ENCODE measurements around the gene ABR. TPM values are rescaled to one million over a fixed set of nuclear protein-coding genes. Genes with fewer than 3 reads are reported as not detected.
A peak's percentile ranks its signal among the peaks of the same experiment; 100 is the strongest.
"Not testable (repeated sequence)": the region's sequence is repeated elsewhere in the genome, so short reads cannot be mapped to it uniquely, and the experiment has no call there.

ABR gene
- total and polyA plus RNA-seq, 4 experiments from 2014 or later: 7.2 to 157 (median 86.1) TPM

GRCh38 chr17:996554-997344, 183.0 kb downstream of the ABR start, which contains the start of gene TIMM22:
TSS of gene TIMM22 (plus strand) at chr17:997129. CDS start at chr17:997143, 14 bp downstream.
- peak within 1 kb of the TSS; percentile 96 to 99 (median 98) for H3K4me3 Mint-ChIP-seq
- ChIA-PET CTCF (ENCODE audit: partially characterized antibody) (interaction anchor here (0.7 to 3.1 kb wide), 17 partner anchors 14 to 610 kb away, joined by 3 to 30 read pairs (median 4); partner anchors contain the start of genes GEMIN4, GLOD4, MRM3 and NXN), POLR2A (ENCODE audit: partially characterized antibody) (interaction anchor here (0.7 to 3.7 kb wide), 17 partner anchors 9 to 584 kb away, joined by 3 to 41 read pairs (median 4); partner anchors contain the start of genes GEMIN4, GLOD4, MRM3 and NXN)
- Histone ChIP-seq H3K9me3 (ENCODE audit: control insufficient read depth in 1 of 2, low read length in 2 of 2) (peaks cover 0 to 14% of the 10 kb centered on the region in 2 donors), H3K27me3 (ENCODE audit: insufficient read depth, low read length) (no peaks in the 10 kb centered on the region), H3K4me1 (ENCODE audit: insufficient read depth, low read length) (peaks cover 18% of the 10 kb centered on the region), H3K36me3 (ENCODE audit: insufficient read depth, low read length) (peaks cover 21% of the 10 kb centered on the region), H3K4me3 (ENCODE audit: low read length in 2 of 2) (peak within 1 kb of the TSS; percentile 84 to 99), H3K27ac (ENCODE audit: low read depth, low read length) (peak within 1 kb of the TSS; percentile 83)
- H3K27ac Mint-ChIP-seq: peak within 1 kb of the TSS; percentile 96 to 99 (median 99)
- intact Hi-C loops (cut with micrococcal nuclease): loop anchor here (1.0 to 5.0 kb wide), 7 partner anchors 15 to 720 kb away; partner anchors contain the start of genes GLOD4, MRM3 and VPS53
- H3K4me1 Mint-ChIP-seq: peaks cover 13 to 34% (median 22%) of the 10 kb centered on the region in 4 donors
- peaks cover 19 to 28% of the 10 kb centered on the region in 2 donors for H3K36me3 Mint-ChIP-seq
- peak; percentile 94 to 95 (median 95) for DNase-seq
- H3K27me3 Mint-ChIP-seq: no peaks in the 10 kb centered on the region
- H3K9me3 Mint-ChIP-seq: peaks cover 0 to 27% (median 14%) of the 10 kb centered on the region in 8 donors

GRCh38 chr17:995324-995723, 184.5 kb downstream of the ABR start:
- Mint-ChIP-seq H3K9me3 (peaks cover 0 to 27% (median 14%) of the 10 kb centered on the region in 8 donors), H3K36me3 (peaks cover 8 to 13% of the 10 kb centered on the region in 2 donors)
- not testable (repeated sequence) for H3K4me3 Mint-ChIP-seq

GRCh38 chr17:992933-993332, 186.8 kb downstream of the ABR start:
- Histone ChIP-seq H3K27me3 (ENCODE audit: insufficient read depth, low read length) (no peaks in the 10 kb centered on the region), H3K36me3 (ENCODE audit: insufficient read depth, low read length) (no peaks in the 10 kb centered on the region), H3K4me3 (ENCODE audit: low read length in 2 of 2) (no peak overlapping the region), H3K27ac (ENCODE audit: low read depth, low read length) (no peak overlapping the region), H3K4me1 (ENCODE audit: insufficient read depth, low read length) (peaks cover 7% of the 10 kb centered on the region), H3K9me3 (ENCODE audit: control insufficient read depth in 1 of 2, low read length in 2 of 2) (peaks cover 0 to 14% of the 10 kb centered on the region in 2 donors)
- ChIA-PET POLR2A (ENCODE audit: partially characterized antibody) (no interaction called here), CTCF (ENCODE audit: partially characterized antibody) (interaction anchor here (1.5 kb wide), 1 partner anchor 12 kb away, joined by 7 read pairs; no protein-coding TSS in a partner anchor)
- H3K27me3 Mint-ChIP-seq: no peaks in the 10 kb centered on the region
- H3K27ac Mint-ChIP-seq: no peak overlapping the region
- no peak overlapping the region for H3K4me3 Mint-ChIP-seq
- intact Hi-C loops (cut with micrococcal nuclease): no loop called here
- peaks cover 4 to 14% (median 10%) of the 10 kb centered on the region in 4 donors for H3K4me1 Mint-ChIP-seq
- peaks cover 0 to 27% (median 14%) of the 10 kb centered on the region in 8 donors for H3K9me3 Mint-ChIP-seq
- peaks cover 0 to 6% of the 10 kb centered on the region in 2 donors for H3K36me3 Mint-ChIP-seq
- no peak for DNase-seq

More at GRCh38 chr17:995324-995723, 184.5 kb downstream of the ABR start:
- intact Hi-C loops (cut with micrococcal nuclease): loop anchor here (5.0 kb wide), 1 partner anchor 583 kb away; a partner anchor contains a TSS
- DNase-seq; H3K27me3 ChIP-seq (ENCODE audit: insufficient read depth, low read length); H3K4me3 ChIP-seq (ENCODE audit: low read length in 2 of 2); H3K27me3 Mint-ChIP-seq; H3K36me3 ChIP-seq (ENCODE audit: insufficient read depth, low read length); H3K27ac ChIP-seq (ENCODE audit: low read depth, low read length); H3K27ac Mint-ChIP-seq: not testable (repeated sequence)
- ChIA-PET POLR2A (ENCODE audit: partially characterized antibody) (interaction anchor here (1.5 kb wide), 1 partner anchor 579 kb away, joined by 3 read pairs; no protein-coding TSS in a partner anchor), CTCF (ENCODE audit: partially characterized antibody) (interaction anchor here (1.2 to 2.1 kb wide), 3 partner anchors 116 to 583 kb away, joined by 3 to 18 read pairs (median 11); partner anchors contain the start of genes GLOD4 and MRM3)
- Histone ChIP-seq H3K9me3 (ENCODE audit: control insufficient read depth in 1 of 2, low read length in 2 of 2) (peaks cover 0 to 14% of the 10 kb centered on the region in 2 donors), H3K4me1 (ENCODE audit: insufficient read depth, low read length) (peaks cover 18% of the 10 kb centered on the region)
- peaks cover 13 to 31% (median 22%) of the 10 kb centered on the region in 4 donors for H3K4me1 Mint-ChIP-seq

GRCh38 chr17:988561-988960, 191.2 kb downstream of the ABR start:
- Histone ChIP-seq H3K9me3 (ENCODE audit: control insufficient read depth in 1 of 2, low read length in 2 of 2) (peaks cover 0 to 6% of the 10 kb centered on the region in 2 donors), H3K36me3 (ENCODE audit: insufficient read depth, low read length) (no peaks in the 10 kb centered on the region), H3K27me3 (ENCODE audit: insufficient read depth, low read length) (no peaks in the 10 kb centered on the region), H3K4me3 (ENCODE audit: low read length in 2 of 2) (no peak overlapping the region), H3K4me1 (ENCODE audit: insufficient read depth, low read length) (no peaks in the 10 kb centered on the region), H3K27ac (ENCODE audit: low read depth, low read length) (no peak overlapping the region)
- Mint-ChIP-seq H3K36me3 (no peaks in the 10 kb centered on the region), H3K9me3 (peaks cover 0 to 14% (median 5%) of the 10 kb centered on the region in 8 donors), H3K4me3 (no peak overlapping the region), H3K27me3 (no peaks in the 10 kb centered on the region), H3K4me1 (no peaks in the 10 kb centered on the region), H3K27ac (no peak overlapping the region)
- intact Hi-C loops (cut with micrococcal nuclease): no loop called here
- ChIA-PET CTCF (ENCODE audit: partially characterized antibody) (no interaction called here), POLR2A (ENCODE audit: partially characterized antibody) (interaction anchor here (1.3 kb wide), 1 partner anchor 8 kb away, joined by 5 read pairs; the partner anchor contains the start of gene TIMM22)
- no peak for DNase-seq

- Mint-ChIP-seq H3K4me1 (no peaks in the 10 kb centered on the region), H3K4me3 (no peak overlapping the region), H3K9me3 (peaks cover 0 to 8% (median 1%) of the 10 kb centered on the region in 8 donors), H3K36me3 (no peaks in the 10 kb centered on the region), H3K27me3 (no peaks in the 10 kb centered on the region), H3K27ac (no peak overlapping the region)
- Histone ChIP-seq H3K9me3 (ENCODE audit: control insufficient read depth in 1 of 2, low read length in 2 of 2) (peaks cover 0 to 2% of the 10 kb centered on the region in 2 donors), H3K36me3 (ENCODE audit: insufficient read depth, low read length) (no peaks in the 10 kb centered on the region), H3K4me3 (ENCODE audit: low read length in 2 of 2) (no peak overlapping the region), H3K4me1 (ENCODE audit: insufficient read depth, low read length) (no peaks in the 10 kb centered on the region), H3K27me3 (ENCODE audit: insufficient read depth, low read length) (no peaks in the 10 kb centered on the region), H3K27ac (ENCODE audit: low read depth, low read length) (no peak overlapping the region)
- ChIA-PET CTCF (ENCODE audit: partially characterized antibody) (no interaction called here), POLR2A (ENCODE audit: partially characterized antibody) (interaction anchor here (1.3 kb wide), 1 partner anchor 9 kb away, joined by 5 read pairs; the partner anchor contains the start of gene TIMM22)
- no peak for DNase-seq
- intact Hi-C loops (cut with micrococcal nuclease): no loop called here
Measured at GRCh38 chr17:987931-988330, 191.8 kb downstream of the ABR start.

- Mint-ChIP-seq H3K36me3 (no peaks in the 10 kb centered on the region), H3K4me1 (no peaks in the 10 kb centered on the region), H3K9me3 (peaks cover 0 to 4% (median 0%) of the 10 kb centered on the region in 8 donors), H3K27ac (no peak overlapping the region), H3K27me3 (no peaks in the 10 kb centered on the region), H3K4me3 (no peak overlapping the region)
- Histone ChIP-seq H3K27ac (ENCODE audit: low read depth, low read length) (no peak overlapping the region), H3K9me3 (ENCODE audit: control insufficient read depth in 1 of 2, low read length in 2 of 2) (no peaks in the 10 kb centered on the region), H3K27me3 (ENCODE audit: insufficient read depth, low read length) (no peaks in the 10 kb centered on the region), H3K36me3 (ENCODE audit: insufficient read depth, low read length) (no peaks in the 10 kb centered on the region), H3K4me3 (ENCODE audit: low read length in 2 of 2) (no peak overlapping the region), H3K4me1 (ENCODE audit: insufficient read depth, low read length) (no peaks in the 10 kb centered on the region)
- intact Hi-C loops (cut with micrococcal nuclease): no loop called here
- DNase-seq: no peak
- CTCF ChIA-PET (ENCODE audit: partially characterized antibody): no interaction called here
- POLR2A ChIA-PET (ENCODE audit: partially characterized antibody): no interaction called here
Measured at GRCh38 chr17:986322-986929, 193.4 kb downstream of the ABR start.
